GM20000 (cell line): ENCODE results near the gene GDF10.

Experiments used
- DNase-seq: peaks from one replicate; pipeline ENCODE4 v3.0.0; 2012; ENCODE audit warnings: low spot score
- TF ChIP-seq, protein P1 (sequence below): IDR thresholded peaks from 2 replicates; pipeline ENCODE4 v1.5.1; 2012; ENCODE audit warnings: mild to moderate bottlenecking, control low read depth; ENCODE audit errors: extremely low read depth, missing control alignments

The GDF10 gene

DNA sequence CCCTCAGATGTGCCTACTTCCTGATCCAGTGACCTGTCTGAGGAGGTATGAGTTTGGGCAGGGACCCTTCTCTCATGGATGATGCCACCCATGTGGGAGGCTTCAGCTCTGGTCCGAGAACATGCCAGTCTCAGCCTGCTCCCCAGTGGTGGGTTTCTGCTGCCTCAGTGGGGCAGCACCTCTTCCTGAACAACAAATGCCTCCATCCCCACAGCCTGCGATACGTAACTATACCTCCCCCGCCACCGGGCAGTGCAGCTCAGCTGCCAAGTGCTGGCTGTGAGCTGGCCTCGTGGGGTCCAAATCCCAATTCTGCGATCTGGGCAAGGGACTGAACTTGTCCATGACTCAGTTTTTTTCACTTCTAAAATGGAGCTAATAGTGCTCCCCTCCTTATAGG, 3.1 kb downstream of the GDF10 start:
- no peak for DNase-seq
- TF ChIP-seq, protein P1, sequence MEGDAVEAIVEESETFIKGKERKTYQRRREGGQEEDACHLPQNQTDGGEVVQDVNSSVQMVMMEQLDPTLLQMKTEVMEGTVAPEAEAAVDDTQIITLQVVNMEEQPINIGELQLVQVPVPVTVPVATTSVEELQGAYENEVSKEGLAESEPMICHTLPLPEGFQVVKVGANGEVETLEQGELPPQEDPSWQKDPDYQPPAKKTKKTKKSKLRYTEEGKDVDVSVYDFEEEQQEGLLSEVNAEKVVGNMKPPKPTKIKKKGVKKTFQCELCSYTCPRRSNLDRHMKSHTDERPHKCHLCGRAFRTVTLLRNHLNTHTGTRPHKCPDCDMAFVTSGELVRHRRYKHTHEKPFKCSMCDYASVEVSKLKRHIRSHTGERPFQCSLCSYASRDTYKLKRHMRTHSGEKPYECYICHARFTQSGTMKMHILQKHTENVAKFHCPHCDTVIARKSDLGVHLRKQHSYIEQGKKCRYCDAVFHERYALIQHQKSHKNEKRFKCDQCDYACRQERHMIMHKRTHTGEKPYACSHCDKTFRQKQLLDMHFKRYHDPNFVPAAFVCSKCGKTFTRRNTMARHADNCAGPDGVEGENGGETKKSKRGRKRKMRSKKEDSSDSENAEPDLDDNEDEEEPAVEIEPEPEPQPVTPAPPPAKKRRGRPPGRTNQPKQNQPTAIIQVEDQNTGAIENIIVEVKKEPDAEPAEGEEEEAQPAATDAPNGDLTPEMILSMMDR, result no peak

DNA sequence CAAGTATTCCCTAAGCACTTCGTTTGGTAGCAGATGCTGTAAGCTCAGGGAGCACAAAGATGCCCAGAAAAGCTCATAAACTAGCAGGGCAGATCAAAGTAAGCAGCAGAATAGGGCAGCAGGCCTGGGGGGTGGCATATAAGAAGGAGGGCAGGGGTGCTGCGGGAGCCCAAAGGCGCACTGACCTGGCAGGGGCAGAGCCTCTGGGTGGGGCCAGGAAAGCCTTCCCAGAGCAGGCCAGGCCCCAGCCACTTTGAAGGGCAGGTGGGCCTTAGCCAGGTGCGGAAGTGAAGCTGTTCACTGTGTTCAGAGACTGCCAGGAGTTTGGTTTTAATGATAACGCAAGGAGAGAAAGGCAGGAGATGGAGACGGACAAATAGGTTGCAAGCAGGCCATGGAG, 3.9 kb downstream of the GDF10 start:
- no peak for DNase-seq
- TF ChIP-seq, protein P1, result no peak

DNA sequence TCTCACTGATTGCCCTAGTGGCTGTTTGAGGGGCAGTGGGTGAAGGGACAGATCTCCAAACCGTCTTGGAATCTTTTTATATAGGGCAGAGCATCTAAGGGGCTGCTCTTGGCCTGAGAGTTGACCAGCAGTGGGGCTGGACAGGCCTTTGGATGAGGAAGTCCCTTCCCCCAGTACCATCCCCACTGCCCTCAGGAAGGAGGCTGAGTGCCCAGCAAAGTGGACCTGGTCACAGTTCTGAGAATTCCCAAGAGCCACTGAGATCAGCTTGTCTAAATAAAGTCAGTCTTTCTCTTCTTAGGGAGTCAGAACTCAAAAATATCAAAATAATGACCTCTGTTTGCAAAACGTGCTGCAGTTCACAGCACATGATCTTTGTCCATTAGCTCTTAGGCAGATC, 5.6 kb downstream of the GDF10 start:
- DNase-seq, result no peak
- TF ChIP-seq, protein P1, result no peak

DNA sequence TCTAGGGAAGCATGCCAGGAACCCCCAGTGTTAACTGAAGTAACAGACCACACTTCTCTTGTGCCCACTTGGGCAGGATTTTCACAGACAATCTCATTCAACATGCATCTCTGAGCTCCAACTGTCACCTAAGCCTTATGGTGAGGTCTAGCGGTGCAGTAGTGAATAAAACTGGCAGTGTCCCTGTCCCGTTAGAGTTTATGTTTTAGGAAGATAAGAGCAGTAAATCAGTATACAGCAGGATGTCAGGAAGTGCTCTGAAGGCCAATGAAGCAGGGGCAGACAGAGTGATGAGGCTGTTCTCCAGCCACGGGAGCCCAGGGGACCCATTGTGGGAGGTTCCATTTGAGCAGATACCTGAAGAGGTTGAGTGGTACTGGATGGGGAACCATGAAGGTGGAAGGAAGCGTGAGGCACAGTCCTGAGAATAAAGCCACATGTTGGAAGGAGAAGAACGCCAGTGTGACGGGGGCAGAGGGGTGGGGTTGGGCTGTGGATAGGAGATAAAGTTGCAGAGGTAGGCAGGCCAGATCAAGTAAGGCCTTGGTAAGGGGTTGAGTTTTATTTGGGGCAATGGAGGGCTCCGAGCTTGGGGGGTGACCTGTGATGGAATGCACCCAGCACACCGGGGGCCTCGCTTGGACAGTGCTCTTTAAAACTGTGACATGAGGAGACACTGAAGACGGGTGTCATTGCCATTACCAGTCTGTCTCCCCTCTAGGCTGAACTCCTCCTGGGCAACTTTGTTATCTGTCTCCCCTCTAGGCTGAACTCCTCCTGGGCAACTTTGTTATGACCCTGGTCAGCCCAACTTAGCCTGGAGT, 6.6 kb downstream of the GDF10 start:
- no peak for DNase-seq
- TF ChIP-seq, protein P1, result no peak

DNA sequence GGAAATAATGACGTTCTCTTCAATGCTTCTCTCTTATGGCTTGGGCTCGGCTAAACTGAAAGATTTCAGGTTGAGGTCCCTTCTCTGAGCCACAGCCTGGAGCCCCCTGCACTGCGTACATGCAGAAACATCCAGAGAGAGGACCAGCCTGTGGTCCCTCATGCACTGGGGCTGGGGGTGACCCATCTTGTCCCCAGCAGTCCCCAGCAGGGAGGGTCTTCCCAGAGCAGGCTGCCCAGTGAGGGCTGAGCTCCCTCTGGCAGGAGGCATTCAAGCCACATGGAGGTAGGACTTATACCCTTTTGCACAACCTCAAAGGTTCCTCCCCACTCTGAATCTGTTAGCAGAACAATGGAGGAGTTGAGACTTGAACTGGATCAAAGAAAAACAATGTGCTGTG, 7.4 kb downstream of the GDF10 start:
- no peak for DNase-seq
- TF ChIP-seq, protein P1, result no peak

DNA sequence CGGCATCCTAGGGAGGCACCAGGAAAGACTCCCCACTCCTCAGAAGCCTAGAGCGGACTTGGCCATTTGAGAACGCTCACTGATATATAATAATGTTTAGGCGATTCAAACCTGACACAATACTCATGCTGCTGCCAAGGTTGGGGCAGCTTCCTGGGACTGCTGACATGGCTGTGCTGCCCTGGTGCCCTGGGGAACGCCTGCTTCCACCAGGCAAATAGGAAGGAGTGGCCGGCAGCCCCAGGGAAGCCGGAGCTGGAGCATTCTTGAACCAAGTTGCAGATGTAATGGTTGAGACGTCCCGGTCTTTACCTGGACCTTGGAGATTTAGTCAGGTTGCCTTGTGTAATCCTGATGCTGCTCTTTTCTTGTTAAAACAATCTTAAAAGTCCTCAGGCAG, 8.8 kb downstream of the GDF10 start:
- DNase-seq, result no peak
- TF ChIP-seq, protein P1, result no peak

DNA sequence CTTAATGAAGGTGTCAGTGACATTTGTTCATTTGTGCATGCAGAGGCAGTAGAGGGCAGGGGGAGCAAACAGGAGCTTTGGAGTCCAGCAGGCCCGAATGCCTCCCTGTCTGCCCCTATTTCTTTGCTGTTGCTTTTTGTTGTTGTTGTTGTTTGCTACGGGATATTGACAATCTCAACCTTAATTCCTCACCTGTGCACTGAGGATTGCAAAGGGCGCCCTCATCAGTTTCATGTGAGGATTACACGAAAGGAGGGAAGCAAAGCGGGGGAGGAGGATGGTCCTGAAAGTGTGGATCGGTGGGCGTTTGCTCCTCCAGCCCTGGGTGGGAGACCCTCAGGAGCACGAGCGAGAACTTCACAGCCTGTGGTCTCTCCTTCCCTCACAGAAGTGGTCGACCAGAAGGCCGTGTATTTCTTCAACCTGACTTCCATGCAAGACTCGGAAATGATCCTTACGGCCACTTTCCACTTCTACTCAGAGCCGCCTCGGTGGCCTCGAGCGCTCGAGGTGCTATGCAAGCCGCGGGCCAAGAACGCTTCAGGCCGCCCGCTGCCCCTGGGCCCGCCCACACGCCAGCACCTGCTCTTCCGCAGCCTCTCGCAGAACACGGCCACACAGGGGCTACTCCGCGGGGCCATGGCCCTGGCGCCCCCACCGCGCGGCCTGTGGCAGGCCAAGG, 9.6 kb downstream of the GDF10 start:
- DNase-seq, result no peak
- TF ChIP-seq, protein P1, result no peak
